NCI-H1930 (cell line): ENCODE data around the gene LTBP1.
"Not testable (repeated sequence)": the region's sequence is repeated elsewhere in the genome, so short reads cannot be mapped to it uniquely, and the experiment has no call there.

ENCODE experiments used
- DNase-seq, 2 experiments: peaks; one replicate each; lab custom pipeline; 2025; lab: John Stamatoyannopoulos, UW

The LTBP1 gene

DNA sequence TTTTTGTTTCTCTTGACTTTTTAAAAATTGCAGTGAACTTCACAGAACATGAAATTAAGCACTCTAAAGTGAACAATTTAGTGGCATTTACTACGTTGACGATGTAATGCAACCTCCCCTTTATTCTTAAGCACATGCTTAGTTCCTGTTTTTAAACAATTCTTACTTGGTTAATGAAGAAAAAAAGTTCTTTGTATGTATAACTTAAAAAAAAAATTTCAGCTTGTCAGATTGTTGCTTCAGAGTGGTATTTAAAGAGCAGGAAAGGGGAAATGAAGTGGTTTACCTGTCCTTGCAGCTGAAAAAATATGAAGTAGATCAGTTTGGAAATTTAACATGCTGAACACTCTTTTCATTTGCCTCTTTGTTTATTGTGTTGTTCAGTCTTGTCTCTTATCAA is 434.0 kb downstream of the LTBP1 start:
- no peak for DNase-seq

DNA sequence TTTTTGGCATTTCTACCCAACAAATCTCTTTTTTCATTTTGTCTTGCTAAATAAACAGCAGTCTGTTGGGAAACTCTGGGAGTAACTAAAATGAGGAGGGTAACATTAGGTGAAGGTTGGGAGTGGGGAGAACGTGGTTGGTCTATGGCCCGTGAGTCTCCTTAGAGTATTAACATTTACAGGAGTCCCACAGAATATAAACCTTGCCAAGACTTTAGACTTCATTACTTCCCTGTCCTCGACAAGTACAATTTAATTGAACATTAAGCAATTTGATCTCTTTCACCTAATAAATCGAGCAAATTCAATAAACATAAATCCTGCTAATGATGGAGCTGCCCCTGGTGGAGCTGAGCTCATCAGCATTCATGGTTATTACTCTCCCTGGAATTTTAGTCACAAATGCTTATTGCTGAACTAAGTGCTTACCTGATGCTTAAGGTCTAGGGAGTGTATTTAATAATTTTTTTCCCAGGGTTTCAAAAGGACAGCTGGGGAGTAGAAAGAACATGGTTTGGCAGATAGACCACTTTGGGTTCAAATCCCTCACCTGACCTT is 434.6 kb downstream of the LTBP1 start:
- no peak for DNase-seq

DNA sequence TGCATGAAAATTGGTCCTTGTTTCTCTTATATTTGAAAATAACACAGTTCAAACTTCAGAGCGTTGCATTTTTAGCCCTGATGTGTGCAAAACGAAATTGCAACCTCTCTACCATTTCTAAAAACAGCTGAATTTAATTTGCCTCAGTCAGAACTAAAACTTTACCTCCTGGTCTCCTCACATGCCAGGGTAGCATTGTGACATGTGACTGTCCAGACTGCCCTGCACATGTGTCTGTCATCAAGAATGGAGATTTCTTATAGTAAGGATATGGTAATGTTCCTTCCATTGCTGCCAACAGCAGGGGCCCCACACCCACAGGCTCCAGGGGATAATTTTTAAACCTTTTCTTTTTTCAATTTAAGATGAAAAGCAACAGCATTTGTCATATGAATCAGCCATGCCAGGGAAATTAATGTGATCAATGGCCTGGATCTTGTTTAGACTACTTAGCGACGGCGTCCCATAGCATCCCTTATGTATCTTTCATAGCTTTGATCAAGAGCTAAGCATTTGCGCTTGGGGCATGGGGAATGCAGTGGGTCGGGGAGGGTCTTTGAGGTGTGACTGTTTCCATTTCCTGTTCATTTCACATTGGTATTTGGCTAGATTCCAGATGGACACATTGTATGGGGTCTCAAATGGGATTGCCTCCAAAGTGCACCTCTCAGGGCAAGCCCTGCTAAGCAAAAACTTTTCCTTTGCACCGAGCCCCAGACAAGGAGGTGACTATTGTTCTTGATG is 437.3 kb downstream of the LTBP1 start:
- DNase-seq, result no peak

GRCh38 chr2:33384599-33384961 is 437.8 kb downstream of the LTBP1 start:
- no peak for DNase-seq

GRCh38 chr2:33388996-33389395 is 442.2 kb downstream of the LTBP1 start:
- DNase-seq, result no peak

DNA sequence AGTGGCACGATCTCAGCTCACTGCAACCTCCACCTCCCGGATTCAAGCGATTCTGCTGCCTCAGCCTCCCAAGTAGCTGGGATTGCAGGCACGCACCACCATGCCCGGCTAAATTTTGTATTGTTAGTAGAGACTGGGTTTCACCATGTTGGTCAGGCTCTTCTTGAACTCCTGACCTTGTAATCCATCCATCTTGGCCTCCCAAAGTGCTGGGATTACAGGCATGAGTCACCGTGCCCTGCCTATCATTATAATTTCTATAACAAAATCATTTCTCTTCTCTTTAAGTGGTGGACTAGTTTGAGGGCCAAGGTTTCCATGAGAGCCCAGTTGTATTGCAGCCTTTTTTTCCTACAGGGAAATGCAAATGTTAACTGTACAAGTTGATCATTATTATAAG is 442.9 kb downstream of the LTBP1 start:
- DNase-seq, result not testable (repeated sequence)

DNA sequence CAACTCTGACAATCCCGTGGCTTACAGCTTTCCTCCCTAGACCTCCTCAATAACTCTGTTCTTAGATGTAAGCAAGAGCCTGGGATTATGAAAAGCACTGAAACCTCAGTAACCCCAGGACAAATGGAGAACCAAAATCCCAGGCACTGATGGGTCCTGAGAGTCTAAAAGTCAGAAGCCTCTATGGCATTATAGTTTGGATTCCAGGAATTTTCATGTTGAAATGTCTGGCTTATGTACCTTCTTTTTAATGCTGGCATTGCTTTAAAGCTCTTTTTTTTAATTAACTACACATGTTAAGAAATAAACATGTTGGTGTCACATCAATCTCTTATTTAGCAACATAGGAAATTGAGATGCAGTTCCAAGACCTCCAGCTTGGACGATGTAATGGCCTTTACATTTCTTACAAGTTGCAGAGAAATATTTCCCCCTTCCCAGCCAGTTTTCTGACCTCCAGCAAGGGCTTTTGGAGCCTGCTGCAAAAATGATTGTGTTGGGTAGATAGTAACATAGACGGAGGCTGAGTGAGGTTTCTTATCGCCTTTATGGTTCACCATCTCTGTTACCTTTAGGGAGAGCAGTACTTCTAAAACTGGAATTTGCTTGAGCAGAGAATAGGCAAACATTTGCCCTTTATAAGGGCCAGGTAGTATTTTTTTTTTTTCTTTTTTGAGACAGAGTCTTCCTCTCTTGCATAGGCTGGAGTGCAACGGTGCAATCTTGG is 444.9 kb downstream of the LTBP1 start:
- DNase-seq, result no peak

- DNase-seq, result no peak
These were observed 445.6 kb downstream of the LTBP1 start for GRCh38 chr2:33392366-33392765.

DNA sequence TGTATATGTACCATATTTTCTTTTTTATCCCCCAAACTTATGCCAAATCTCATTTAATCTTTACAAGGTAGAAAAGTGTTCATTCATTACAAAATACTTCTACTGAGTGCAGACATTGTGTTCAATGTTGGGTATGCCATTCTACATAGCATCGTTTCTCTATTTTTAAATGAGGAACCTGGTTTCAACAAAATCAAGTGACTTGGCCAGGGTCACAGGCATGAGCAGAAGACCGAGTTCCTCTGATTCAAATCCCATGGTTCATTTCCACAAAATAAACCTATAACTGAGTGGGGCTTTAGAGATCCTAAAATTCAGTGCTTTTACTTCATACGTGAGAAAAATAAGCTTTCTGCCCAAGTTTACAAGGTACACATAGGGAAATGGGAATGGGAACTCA is 448.3 kb downstream of the LTBP1 start:
- no peak for DNase-seq

- DNase-seq, result no peak
These were observed 449.0 kb downstream of the LTBP1 start for GRCh38 chr2:33395655-33396249.

DNA sequence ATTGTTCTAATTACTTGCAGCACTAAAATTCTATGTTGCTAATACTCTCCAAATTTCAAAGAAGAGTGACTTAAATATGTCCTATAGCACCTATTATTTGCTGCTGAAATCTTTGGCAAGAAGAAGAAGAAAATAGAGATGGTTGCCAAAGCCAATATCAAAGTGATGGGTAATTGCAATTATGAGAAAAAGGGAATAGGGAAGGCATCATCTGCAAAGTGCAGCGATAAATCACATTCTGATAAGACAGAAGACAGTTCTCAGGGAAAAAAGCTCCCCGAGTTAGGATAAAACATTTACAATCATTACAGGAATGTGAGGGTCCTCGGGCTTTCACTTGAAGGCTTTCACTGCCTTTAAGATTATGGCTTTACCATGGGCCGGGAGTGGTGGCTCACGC is 457.6 kb downstream of the LTBP1 start:
- DNase-seq, result no peak

DNA sequence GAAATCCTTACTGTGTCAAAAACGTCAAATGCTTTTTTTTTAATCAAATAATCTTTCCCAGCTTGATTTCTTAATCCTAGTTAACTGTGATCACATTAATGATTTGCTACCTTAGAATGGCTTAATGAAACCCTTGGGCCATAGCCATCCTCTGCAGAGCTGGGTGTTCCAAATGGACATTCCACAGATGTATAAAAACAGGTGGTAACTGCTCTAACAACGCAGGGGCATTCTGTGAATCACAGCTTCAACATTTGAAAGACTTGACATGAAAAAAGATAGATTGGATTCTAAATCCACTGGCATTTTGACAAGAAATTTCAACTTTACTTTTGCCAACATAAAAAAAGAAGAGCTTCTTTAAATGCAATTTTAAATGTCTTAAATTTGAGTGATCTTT is 459.9 kb downstream of the LTBP1 start:
- no peak for DNase-seq

DNA sequence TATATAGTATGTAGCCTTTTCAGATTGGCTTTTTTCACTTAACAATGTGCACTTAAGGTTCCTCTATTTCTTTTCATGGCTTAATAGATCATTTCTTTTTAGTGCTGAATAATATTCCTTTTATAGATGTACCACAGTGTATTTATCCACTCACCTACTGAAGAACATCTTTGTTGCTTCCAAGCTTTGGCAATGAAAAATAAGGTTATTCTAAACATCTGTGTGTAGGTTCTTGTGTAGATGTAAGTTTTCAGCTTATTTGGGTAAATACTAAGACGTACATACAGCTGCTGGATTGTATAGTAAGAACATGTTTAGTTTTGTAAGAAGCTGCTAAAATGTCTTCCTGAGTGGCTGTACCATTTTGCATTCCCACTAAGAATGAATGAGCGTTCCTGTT is 461.4 kb downstream of the LTBP1 start:
- DNase-seq, result no peak

GRCh38 chr2:33409417-33409955 is 462.7 kb downstream of the LTBP1 start:
- no peak for DNase-seq

GRCh38 chr2:33411765-33412164 is 465.0 kb downstream of the LTBP1 start:
- no peak for DNase-seq

DNA sequence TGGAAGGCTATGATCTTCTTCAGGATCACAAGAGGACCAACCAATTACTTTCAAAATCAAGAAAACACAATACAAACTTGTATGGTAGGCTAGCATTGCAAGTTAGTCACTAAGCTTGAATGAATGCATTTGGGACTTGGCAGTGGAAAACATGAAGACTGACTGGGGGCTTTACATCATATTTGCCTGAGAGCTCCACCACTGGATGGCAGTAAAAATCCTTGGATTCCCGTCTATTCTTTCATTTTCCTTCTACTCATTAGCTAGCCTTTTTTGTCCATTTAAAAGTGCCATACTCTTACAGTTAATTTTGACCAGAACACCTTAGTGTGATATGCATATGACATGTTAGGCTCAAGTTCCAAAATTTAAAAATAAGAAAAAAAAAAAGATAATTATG is 466.2 kb downstream of the LTBP1 start:
- DNase-seq, result no peak

DNA sequence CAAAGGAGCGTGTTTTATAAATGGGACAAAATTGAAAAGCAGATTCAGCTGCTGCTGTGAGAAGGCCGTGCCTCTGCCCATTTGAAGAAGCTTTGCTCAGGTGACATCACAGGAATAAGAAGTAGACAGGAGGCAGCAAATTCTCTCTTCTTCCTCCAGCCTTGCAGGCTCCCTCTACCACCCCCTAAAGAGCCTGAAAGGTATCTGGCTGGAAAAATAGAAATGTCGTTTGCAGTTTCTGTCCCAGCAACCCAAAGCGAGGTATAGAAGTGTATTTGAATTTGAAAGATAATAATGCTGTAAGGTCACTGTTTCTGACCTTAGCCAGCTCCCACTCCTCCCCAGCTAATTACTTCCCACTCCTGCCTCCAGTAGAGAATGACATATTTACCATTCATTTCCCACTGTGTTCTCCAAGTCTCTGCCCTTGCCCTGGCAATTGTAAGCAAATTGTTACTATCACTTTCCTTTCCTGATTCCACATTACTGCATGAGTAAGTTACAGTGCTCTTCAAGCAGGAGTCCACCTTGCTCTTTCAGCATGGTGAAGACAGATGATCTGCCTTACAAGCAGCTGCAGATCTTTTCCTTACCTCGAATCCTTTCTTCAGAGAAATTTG is 472.9 kb downstream of the LTBP1 start:
- no peak for DNase-seq

GRCh38 chr2:33420726-33421125 is 474.0 kb downstream of the LTBP1 start:
- DNase-seq, result no peak

- DNase-seq, result no peak
These were observed 475.1 kb downstream of the LTBP1 start for GRCh38 chr2:33421820-33422219.

GRCh38 chr2:33425161-33425560 is 478.4 kb downstream of the LTBP1 start:
- no peak for DNase-seq

DNA sequence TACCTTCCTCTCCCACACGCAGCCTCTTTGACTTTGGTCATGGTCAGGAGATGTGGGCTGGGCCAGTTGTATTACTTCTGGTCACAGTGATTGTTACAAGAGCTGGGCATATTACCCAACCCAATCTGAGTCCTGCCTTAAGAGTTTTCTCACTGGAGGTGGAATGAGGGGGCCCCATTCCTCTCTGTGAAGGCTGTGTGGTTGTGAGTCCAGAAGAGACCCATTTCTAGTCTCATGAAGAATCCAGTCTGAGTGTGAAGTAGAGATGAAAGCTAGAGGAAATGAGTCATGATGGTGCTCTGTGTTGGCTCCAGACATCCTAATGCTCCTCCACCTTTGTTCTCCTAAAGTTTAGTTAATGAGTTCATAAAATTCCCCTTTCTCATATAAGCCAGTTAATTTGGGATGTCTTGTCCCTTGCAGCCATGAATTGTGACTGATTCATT is 478.9 kb downstream of the LTBP1 start:
- DNase-seq, result no peak

GRCh38 chr2:33426666-33427231 is 480.0 kb downstream of the LTBP1 start:
- no peak for DNase-seq
